ENCODE data around the gene C12orf75.

The C12orf75 gene

GRCh38 chr12:105318651-105319483 is 11.6 kb upstream of the C12orf75 start:
- no peak overlapping the region for H3K27ac ChIP-seq (ENCODE audit: poor library complexity, severe bottlenecking)
- no peaks in the 10 kb centered on the region for H3K9me3 ChIP-seq (ENCODE audit: severe bottlenecking)
- no peaks in the 10 kb centered on the region for H3K27me3 ChIP-seq (ENCODE audit: insufficient read depth, poor library complexity, severe bottlenecking)
- DNase-seq (ENCODE audit: low spot score) (no peak), ATAC-seq (ENCODE audit: low read depth) (no peak)
- peaks cover 23% of the 10 kb centered on the region for H3K4me1 ChIP-seq (ENCODE audit: insufficient read depth, poor library complexity, severe bottlenecking)
- no peaks in the 10 kb centered on the region for H3K36me3 ChIP-seq (ENCODE audit: low read depth)
- H3K4me3 ChIP-seq (ENCODE audit: severe bottlenecking) = no peak overlapping the region
- TF ChIP-seq, protein P1, sequence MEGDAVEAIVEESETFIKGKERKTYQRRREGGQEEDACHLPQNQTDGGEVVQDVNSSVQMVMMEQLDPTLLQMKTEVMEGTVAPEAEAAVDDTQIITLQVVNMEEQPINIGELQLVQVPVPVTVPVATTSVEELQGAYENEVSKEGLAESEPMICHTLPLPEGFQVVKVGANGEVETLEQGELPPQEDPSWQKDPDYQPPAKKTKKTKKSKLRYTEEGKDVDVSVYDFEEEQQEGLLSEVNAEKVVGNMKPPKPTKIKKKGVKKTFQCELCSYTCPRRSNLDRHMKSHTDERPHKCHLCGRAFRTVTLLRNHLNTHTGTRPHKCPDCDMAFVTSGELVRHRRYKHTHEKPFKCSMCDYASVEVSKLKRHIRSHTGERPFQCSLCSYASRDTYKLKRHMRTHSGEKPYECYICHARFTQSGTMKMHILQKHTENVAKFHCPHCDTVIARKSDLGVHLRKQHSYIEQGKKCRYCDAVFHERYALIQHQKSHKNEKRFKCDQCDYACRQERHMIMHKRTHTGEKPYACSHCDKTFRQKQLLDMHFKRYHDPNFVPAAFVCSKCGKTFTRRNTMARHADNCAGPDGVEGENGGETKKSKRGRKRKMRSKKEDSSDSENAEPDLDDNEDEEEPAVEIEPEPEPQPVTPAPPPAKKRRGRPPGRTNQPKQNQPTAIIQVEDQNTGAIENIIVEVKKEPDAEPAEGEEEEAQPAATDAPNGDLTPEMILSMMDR (IDR thresholded peaks at IDR 0.05; ENCODE audit: poor library complexity, severe bottlenecking) = no peak

DNA sequence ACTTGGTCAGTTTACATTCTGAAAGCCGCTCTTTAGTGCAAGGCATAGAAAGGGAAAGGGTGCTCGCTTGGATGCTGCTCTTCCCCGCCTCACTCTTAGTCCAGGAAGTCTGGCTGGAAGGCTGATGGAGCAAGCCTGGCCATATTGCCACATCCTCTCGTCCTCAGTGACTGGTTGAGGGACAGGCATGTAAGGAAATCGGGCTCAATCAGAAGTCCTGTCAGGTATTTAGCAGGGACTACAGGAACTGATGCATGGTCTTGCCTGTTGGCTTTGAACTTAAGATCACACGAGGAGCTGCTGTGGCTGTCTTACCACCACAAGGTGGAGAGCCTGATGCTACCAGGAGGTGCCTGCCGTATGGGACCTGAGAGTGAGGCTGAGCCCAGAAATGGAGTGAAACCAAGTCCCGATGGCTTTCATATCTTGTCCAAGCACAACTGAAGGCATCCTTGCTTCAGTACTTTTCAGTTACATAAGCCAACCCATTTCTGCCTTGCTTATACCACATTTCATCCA is 10.7 kb upstream of the C12orf75 start:
- DNase-seq (ENCODE audit: low spot score) = no peak
- peaks cover 23% of the 10 kb centered on the region for H3K4me1 ChIP-seq (ENCODE audit: insufficient read depth, poor library complexity, severe bottlenecking)
- H3K27ac ChIP-seq (ENCODE audit: poor library complexity, severe bottlenecking) = no peak overlapping the region
- no peak overlapping the region for H3K4me3 ChIP-seq (ENCODE audit: severe bottlenecking)
- no peak for ATAC-seq (ENCODE audit: low read depth)
- TF ChIP-seq, protein P1 (IDR thresholded peaks at IDR 0.05; ENCODE audit: poor library complexity, severe bottlenecking) = no peak
- H3K36me3 ChIP-seq (ENCODE audit: low read depth) = no peaks in the 10 kb centered on the region
- H3K27me3 ChIP-seq (ENCODE audit: insufficient read depth, poor library complexity, severe bottlenecking) = no peaks in the 10 kb centered on the region
- H3K9me3 ChIP-seq (ENCODE audit: severe bottlenecking) = no peaks in the 10 kb centered on the region

GRCh38 chr12:105321125-105321524 is 9.4 kb upstream of the C12orf75 start:
- Histone ChIP-seq H3K36me3 (ENCODE audit: low read depth) (no peaks in the 10 kb centered on the region), H3K27me3 (ENCODE audit: insufficient read depth, poor library complexity, severe bottlenecking) (no peaks in the 10 kb centered on the region), H3K9me3 (ENCODE audit: severe bottlenecking) (no peaks in the 10 kb centered on the region), H3K4me1 (ENCODE audit: insufficient read depth, poor library complexity, severe bottlenecking) (peaks cover 12% of the 10 kb centered on the region), H3K4me3 (ENCODE audit: severe bottlenecking) (no peak overlapping the region), H3K27ac (ENCODE audit: poor library complexity, severe bottlenecking) (no peak overlapping the region)
- TF ChIP-seq, protein P1 (IDR thresholded peaks at IDR 0.05; ENCODE audit: poor library complexity, severe bottlenecking) = no peak
- ATAC-seq (ENCODE audit: low read depth) (no peak), DNase-seq (ENCODE audit: low spot score) (no peak)

DNA sequence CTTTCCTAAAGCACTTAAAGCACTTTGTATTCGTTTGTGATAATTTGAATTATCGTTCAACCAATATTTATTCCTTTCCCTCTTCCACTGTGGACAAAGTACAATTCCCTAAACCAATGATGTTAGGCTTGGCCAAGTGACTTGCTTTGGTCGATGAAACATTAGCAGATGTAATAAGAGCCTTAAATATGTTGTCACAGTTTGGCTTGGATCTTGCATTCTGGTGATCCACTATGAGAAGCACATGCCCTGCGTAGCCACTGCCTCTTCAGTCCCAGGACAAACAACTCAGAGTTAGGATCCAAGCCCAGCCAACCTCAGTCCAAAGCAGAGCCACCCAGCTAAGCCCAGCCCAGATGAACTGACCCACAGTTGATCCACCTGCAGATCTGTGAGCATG is 8.4 kb upstream of the C12orf75 start:
- no peak overlapping the region for H3K27ac ChIP-seq (ENCODE audit: poor library complexity, severe bottlenecking)
- H3K9me3 ChIP-seq (ENCODE audit: severe bottlenecking) = no peaks in the 10 kb centered on the region
- DNase-seq (ENCODE audit: low spot score) = no peak
- no peaks in the 10 kb centered on the region for H3K27me3 ChIP-seq (ENCODE audit: insufficient read depth, poor library complexity, severe bottlenecking)
- no peaks in the 10 kb centered on the region for H3K36me3 ChIP-seq (ENCODE audit: low read depth)
- peaks cover 8% of the 10 kb centered on the region for H3K4me1 ChIP-seq (ENCODE audit: insufficient read depth, poor library complexity, severe bottlenecking)
- TF ChIP-seq, protein P1 (IDR thresholded peaks at IDR 0.05; ENCODE audit: poor library complexity, severe bottlenecking) = no peak
- no peak for ATAC-seq (ENCODE audit: low read depth)
- no peak overlapping the region for H3K4me3 ChIP-seq (ENCODE audit: severe bottlenecking)

DNA sequence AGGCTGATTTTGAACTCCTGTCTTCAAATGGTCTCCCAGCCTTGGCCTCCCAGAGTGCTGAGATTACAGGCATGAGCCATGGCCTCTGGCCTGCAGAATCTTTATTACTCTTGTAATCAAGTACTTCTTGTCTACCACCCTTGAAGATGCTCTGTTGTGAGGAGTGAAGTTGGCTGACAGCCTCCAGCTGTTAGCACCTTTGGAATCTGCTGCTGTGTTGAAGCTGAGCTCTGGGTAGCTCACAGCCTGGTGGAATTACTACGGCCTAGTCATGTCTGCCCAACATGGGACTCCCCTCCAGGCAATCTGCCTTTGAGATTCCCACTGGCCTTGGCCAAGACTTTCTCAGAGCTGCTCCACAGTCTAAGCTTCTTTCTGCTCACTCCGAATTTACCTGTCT is 5.8 kb upstream of the C12orf75 start:
- H3K4me3 ChIP-seq (ENCODE audit: severe bottlenecking) = no peak overlapping the region
- H3K27ac ChIP-seq (ENCODE audit: poor library complexity, severe bottlenecking) = no peak overlapping the region
- no peaks in the 10 kb centered on the region for H3K4me1 ChIP-seq (ENCODE audit: insufficient read depth, poor library complexity, severe bottlenecking)
- TF ChIP-seq, protein P1 (IDR thresholded peaks at IDR 0.05; ENCODE audit: poor library complexity, severe bottlenecking) = no peak
- H3K36me3 ChIP-seq (ENCODE audit: low read depth) = no peaks in the 10 kb centered on the region
- no peak for DNase-seq (ENCODE audit: low spot score)
- no peak for ATAC-seq (ENCODE audit: low read depth)
- no peaks in the 10 kb centered on the region for H3K27me3 ChIP-seq (ENCODE audit: insufficient read depth, poor library complexity, severe bottlenecking)
- H3K9me3 ChIP-seq (ENCODE audit: severe bottlenecking) = no peaks in the 10 kb centered on the region

Data from RWPE2 (cell line).